H54 (cell line): ENCODE measurements around the gene MAVS.
"Not testable (repeated sequence)": the region's sequence is repeated elsewhere in the genome, so short reads cannot be mapped to it uniquely, and the experiment has no call there.

ENCODE experiments used
- DNase-seq: peaks from one replicate; pipeline ENCODE4 v3.0.0; 2011; ENCODE audit warnings: low spot score, mixed read lengths; ENCODE audit not compliant: insufficient read length
- FAIRE-seq: peaks from 3 replicates; lab custom pipeline; 2011; peaks lifted over from hg19 to GRCh38; lab: Jason Lieb, UNC
- POLR2A ChIP-seq: IDR thresholded peaks from 2 replicates; pipeline ENCODE4 v1.6.1; 2011; ENCODE audit warnings: low read depth, mild to moderate bottlenecking, low read length

MAVS gene

DNA sequence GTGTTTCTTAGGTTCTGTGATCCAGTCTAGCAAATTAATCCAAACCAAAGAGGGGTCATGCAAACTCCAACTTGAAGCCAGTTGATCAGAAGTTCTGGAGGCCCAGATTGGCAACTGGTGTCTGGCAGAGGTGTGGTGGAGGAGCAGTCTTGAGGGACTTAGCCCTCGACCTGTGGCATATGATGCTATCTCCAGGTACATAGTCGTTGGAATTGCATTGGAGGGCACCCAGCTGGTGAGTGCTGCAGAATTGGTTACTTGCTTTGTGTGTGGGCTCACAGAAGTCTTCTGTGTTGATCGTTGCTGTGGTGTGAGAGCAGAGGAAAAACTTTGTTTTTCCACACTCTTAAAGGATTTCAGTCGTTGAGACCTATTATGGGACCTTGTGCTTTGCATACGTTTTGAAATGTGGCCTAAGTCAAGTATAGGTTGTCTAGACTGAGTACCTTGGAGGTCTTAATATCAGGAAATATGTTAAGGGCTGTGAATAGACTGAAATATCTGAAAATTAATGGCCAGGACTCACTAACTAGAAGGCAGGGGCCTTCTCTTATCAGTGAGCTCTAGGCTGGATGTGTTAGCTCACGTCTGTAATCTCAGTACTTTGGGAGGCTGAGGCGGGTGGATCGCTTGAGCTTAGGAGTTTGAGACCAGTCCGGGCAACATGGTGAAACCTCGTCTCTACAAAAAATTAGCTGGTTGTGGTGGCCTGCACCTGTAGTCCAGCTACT is 50.4 kb downstream of the MAVS start:
- TF ChIP-seq POLR2A = no peak
- DNase-seq (no peak), FAIRE-seq (no peak)

DNA sequence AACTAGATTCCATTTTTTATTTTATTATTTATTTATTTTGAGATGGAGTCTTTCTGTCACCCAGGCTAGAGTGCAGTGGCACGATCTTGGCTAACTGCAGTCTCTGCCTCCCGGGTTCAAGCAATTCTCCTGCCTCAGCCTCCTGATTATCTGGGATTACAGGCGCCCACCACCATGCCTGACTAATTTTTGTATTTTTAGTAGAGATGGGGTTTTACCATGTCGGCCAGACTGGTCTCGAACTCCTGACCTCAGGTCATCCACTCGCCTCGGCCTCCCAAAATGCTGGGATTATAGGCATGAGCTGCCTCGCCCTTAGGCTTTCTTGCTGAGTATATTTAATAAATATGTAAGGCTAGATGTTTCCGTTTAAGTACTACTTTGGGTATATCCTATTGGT is 51.5 kb downstream of the MAVS start:
- not testable (repeated sequence) for DNase-seq, FAIRE-seq

DNA sequence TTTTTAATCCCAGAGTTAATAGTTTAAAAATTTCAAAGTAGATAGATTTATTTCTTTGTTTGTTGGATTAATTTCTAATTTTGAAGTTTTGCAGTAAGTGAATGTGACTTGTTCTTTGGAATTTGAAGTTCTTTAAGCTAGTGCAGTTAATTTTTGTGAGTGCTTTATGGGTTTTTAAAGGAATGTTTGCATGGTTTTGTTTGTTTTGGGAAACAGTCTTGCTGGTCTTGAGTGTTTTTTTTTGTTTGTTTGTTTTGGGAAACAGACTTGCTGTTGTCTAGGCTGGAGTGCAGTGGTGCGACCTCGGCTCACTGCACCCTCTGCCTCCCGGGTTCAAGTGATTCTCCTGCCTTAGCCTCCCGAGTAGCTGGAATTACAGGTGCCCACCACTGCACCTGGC is 52.0 kb downstream of the MAVS start:
- no peak for DNase-seq
- TF ChIP-seq POLR2A = no peak
- no peak for FAIRE-seq

DNA sequence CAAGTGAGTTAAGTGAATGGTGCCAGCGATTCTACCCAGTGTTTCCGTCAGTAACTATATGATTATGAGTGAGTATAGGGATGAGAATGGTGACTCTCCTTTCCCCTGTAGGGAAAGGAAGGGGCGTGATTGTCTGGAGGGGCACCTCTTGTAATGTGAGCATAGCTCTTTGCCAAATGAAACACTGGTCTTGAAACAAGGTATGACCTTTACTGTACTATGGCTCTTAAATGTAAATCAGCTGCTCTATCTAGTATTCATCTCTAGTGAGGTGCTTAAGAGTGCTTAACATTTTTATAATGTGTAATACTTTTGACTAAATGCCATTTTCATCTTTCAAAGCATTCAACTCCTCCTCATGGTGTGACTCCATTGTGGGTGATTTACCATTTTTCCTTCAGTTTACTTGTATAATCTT is 53.6 kb downstream of the MAVS start:
- FAIRE-seq = no peak
- no peak for TF ChIP-seq POLR2A

GRCh38 chr20:3901028-3901705 is 54.5 kb downstream of the MAVS start:
- FAIRE-seq (no peak), DNase-seq (no peak)
- no peak for TF ChIP-seq POLR2A

More for the DNA sequence above, 53.6 kb downstream of the MAVS start:
- no peak for DNase-seq

- no peak for FAIRE-seq
- DNase-seq = no peak
- no peak for TF ChIP-seq POLR2A
Observed at GRCh38 chr20:3901706-3902440, 55.2 kb downstream of the MAVS start.

- no peak for TF ChIP-seq POLR2A
- DNase-seq = no peak
- FAIRE-seq = no peak
Observed at GRCh38 chr20:3902446-3902845, 55.8 kb downstream of the MAVS start.

DNA sequence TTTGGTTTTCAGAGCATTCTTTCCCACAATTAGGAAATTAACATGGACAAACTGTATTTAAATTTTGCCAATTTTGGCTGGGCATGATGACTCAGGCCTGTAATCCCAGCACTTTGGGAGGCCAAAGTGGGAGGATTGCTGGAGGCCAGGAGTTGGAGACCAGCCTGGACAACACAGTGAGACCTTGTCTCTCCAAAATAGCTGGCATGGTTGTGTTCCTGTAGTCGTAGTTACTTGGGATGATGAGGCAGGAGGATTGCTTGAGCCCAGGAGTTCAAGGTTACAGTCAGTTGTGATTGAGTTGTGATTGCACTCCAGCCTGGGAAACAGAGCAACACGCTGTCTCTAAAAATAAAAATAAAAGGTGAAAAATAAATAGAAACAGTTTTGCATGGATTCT is 57.6 kb downstream of the MAVS start:
- FAIRE-seq = no peak
- TF ChIP-seq POLR2A = no peak
- DNase-seq = no peak

GRCh38 chr20:3904857-3905256 is 58.2 kb downstream of the MAVS start:
- TF ChIP-seq POLR2A = no peak
- DNase-seq (no peak), FAIRE-seq (no peak)

DNA sequence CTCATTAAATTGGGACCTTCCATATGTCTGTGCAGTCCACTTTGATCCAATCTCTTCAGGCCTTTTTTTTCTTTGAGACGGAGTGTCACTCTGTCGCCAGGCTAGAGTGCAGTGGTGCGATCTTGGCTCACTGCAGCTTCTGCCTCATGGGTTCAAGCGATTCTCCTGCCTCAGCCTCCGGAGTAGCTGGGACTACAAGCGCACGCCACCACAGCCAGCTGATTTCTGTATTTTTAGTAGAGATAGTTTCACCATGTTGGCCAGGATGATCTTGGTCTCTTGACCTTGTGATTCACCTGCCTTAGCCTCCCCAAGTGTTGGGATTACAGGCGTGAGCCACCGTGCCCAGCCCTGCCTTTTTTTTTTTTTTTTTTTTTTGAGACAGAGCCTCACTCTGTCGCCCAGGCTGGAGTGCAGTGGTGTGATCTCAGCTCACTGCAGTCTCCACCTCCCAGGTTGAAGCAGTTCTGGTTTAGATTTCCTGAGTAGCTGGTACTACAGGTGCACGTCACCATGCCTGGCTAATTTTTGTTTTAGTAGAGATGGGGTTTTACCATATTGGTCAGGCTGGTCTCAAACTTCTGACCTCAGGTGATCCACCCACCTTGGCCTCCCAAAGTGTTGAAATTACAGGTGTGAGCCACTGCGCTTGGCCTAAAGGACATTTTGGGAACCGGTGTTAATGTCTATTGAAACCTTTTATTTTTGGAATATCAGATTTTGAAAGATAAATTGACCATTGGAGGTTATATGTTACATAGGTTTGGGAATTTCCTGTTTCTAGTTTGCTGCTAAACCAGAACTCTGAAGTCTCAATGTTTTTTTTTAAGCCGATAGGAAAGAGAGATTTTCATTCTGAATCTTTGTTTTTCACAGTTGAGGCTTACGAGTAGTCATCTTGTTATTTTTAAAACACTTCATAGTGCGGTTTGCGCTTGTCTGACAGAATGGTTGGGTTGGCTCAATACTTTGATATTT is 60.4 kb downstream of the MAVS start:
- not testable (repeated sequence) for DNase-seq, FAIRE-seq

- FAIRE-seq (no peak), DNase-seq (no peak)
- no peak for TF ChIP-seq POLR2A
Observed at GRCh38 chr20:3908667-3909066, 62.0 kb downstream of the MAVS start.

GRCh38 chr20:3909952-3910366 is 63.3 kb downstream of the MAVS start:
- FAIRE-seq = no peak
- no peak for DNase-seq
- no peak for TF ChIP-seq POLR2A

DNA sequence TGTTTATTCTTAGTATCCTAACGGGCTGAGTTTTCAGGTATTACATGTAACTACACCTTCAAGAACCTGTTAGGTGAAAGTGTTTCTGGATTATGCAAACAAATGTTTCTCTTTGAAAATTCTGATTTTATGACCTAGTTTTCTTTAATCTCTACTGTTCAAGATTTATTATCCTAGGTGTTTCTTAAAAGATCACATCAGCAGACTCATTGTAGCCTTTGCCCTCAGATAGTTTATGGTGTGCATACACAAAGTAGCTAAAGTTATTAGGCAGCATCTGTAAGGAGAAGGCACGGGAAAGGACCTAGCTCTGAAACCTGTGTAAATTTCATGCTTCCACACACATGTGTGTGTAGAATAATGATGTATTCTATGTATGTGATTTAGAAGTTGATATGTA is 64.2 kb downstream of the MAVS start:
- FAIRE-seq (no peak), DNase-seq (no peak)
- TF ChIP-seq POLR2A = no peak
